Panc1 (cell line): Measurements from ENCODE around the gene YWHAQ. TPM values are rescaled to one million over a fixed set of nuclear protein-coding genes. Genes with fewer than 3 reads are reported as not detected.

ENCODE experiments used
- ATAC-seq: fragments of 200-7000 bp; cut with Tn5 transposase; 2 replicates; pipeline ENCODE4 v1.9.1; 2020; ENCODE audit warnings: mild to moderate bottlenecking, moderate library complexity
- BruUV-seq: library from RNA; stranded (reverse); fragments of 400-500 nt; replicated peaks from 2 replicates; lab custom pipeline; 2021; lab: Mats Ljungman, UMichigan
- CTCF ChIA-PET: fragments of 300-600 bp; sonication (Branson Sonifier 250); formaldehyde crosslinking; loops from one replicate; lab custom pipeline; 2022; ENCODE audit warnings: antibody characterized with exemption; lab: Charles Lee
- POLR2A ChIA-PET: fragments of 300-600 bp; sonication (Branson Sonifier 250); formaldehyde crosslinking; loops from one replicate; lab custom pipeline; 2022; ENCODE audit warnings: antibody characterized with exemption; lab: Charles Lee
- DNase-seq: peaks from one replicate; pipeline ENCODE4 v3.0.0-alpha.2; 2010; ENCODE audit warnings: low read depth, low spot score
- H3K27ac ChIP-seq: 2 replicates; pipeline ENCODE4 v1.5.1; 2011; ENCODE audit warnings: mild to moderate bottlenecking, low read length, inconsistent platforms
- H3K27me3 ChIP-seq: fragments of 200-500 bp; sonication (Bioruptor generic); 2 replicates; pipeline ENCODE4 v1.6.0; 2014; ENCODE audit warnings: low read length, inconsistent platforms; ENCODE audit not compliant: control insufficient read depth, insufficient read depth
- H3K36me3 ChIP-seq: fragments of 200-500 bp; sonication (Bioruptor generic); 2 replicates; pipeline ENCODE4 v1.5.1; 2014; ENCODE audit warnings: inconsistent platforms, mild to moderate bottlenecking, low read length, moderate library complexity; ENCODE audit not compliant: control insufficient read depth, insufficient read depth
- H3K4me1 ChIP-seq: 2 replicates; pipeline ENCODE4 v1.5.1; 2011; ENCODE audit warnings: inconsistent platforms, mild to moderate bottlenecking, low read length, moderate library complexity; ENCODE audit not compliant: control insufficient read depth, insufficient read depth
- H3K4me3 ChIP-seq, 2 experiments: 2 replicates each; pipeline ENCODE4 v1.5.1; 2011 to 2012; ENCODE audit warnings: low read depth in 2 of 2, low read length in 2 of 2, mild to moderate bottlenecking in 2 of 2, inconsistent platforms in 1 of 2, moderate library complexity in 1 of 2
- H3K9me3 ChIP-seq: fragments of 200-500 bp; sonication (Bioruptor generic); 2 replicates; pipeline ENCODE4 v1.5.1; 2014; ENCODE audit warnings: low read depth, mild to moderate bottlenecking, inconsistent platforms, low read length, moderate library complexity; ENCODE audit not compliant: control insufficient read depth, insufficient read depth
- POLR2AphosphoS5 ChIP-seq: IDR thresholded peaks from 2 replicates; pipeline ENCODE4 v1.6.1; 2012; ENCODE audit warnings: mild to moderate bottlenecking, low read depth, low read length, moderate library complexity
- REST ChIP-seq, 2 experiments: IDR thresholded peaks; 2 replicates each; pipeline ENCODE4 v1.6.1; 2011 to 2012; ENCODE audit warnings: low read depth in 2 of 2, control low read depth in 1 of 2, low read length in 1 of 2, mild to moderate bottlenecking in 1 of 2, moderate library complexity in 1 of 2; ENCODE audit not compliant: insufficient read depth in 1 of 2
- SIN3A ChIP-seq: IDR thresholded peaks from 2 replicates; pipeline ENCODE4 v1.6.1; 2012; ENCODE audit warnings: low read depth, mild to moderate bottlenecking, low read length, moderate library complexity, borderline replicate concordance; ENCODE audit not compliant: insufficient read depth
- TCF7L2 ChIP-seq: IDR thresholded peaks from 2 replicates; pipeline ENCODE4 v1.6.1; 2011; ENCODE audit warnings: mild to moderate bottlenecking, low read depth, low read length, inconsistent platforms
- in situ Hi-C: cut with HindIII; loops from 2 replicates; pipeline ENCODE4 v1.10.0; 2016; ENCODE audit warnings: low sequenced_read_pairs, low pct_unique_long_range_greater_than_20kb
- intact Hi-C: fragments of 100-400 bp; cut with micrococcal nuclease; formaldehyde crosslinking; loops from one replicate; pipeline ENCODE4 v1.10.0; 2022; ENCODE audit not compliant: unreplicated experiment
- total RNA-seq: library from RNA; stranded (reverse); gene quantifications from one replicate; pipeline ENCODE4 v1.2.1, GENCODE V29; 2021; ENCODE audit not compliant: unreplicated experiment
- TF ChIP-seq, protein P1 (sequence below): fragments of 450-650 bp; IDR thresholded peaks from 2 replicates; pipeline ENCODE4 v1.5.1; 2017; ENCODE audit warnings: mild to moderate bottlenecking

Gene YWHAQ
- total RNA-seq, 1 experiment from 2014 or later, result 683 TPM

- CTCF ChIA-PET, result no interaction called here
- intact Hi-C loops, result no loop called here
- peak overlapping the region; percentile 0 to 33; a peak in 3 of 4 replicates for H3K4me3 ChIP-seq
Observed at GRCh38 chr2:9565436-9566153, 65.2 kb downstream of the YWHAQ start.

GRCh38 chr2:9560628-9561027, 70.2 kb downstream of the YWHAQ start:
- Histone ChIP-seq H3K4me1 (peaks cover 28% of the 10 kb centered on the region), H3K27ac (peak overlapping the region; percentile 49), H3K9me3 (no peaks in the 10 kb centered on the region), H3K36me3 (peaks cover 4% of the 10 kb centered on the region; the same call in 1 of the 2 replicates), H3K27me3 (no peaks in the 10 kb centered on the region), H3K4me3 (no peak overlapping the region)
- POLR2A ChIA-PET, result no interaction called here
- no TSS peak for BruUV-seq
- intact Hi-C loops, result no loop called here
- CTCF ChIA-PET, result no interaction called here
- TF ChIP-seq TCF7L2 (no peak), POLR2AphosphoS5 (no peak), REST (IDR thresholded peaks at IDR 0.05; ENCODE audit: insufficient read depth in 1 of 2, low read depth in 2 of 2, low read length in 1 of 2) (no peak), SIN3A (no peak)
- TF ChIP-seq, protein P1, sequence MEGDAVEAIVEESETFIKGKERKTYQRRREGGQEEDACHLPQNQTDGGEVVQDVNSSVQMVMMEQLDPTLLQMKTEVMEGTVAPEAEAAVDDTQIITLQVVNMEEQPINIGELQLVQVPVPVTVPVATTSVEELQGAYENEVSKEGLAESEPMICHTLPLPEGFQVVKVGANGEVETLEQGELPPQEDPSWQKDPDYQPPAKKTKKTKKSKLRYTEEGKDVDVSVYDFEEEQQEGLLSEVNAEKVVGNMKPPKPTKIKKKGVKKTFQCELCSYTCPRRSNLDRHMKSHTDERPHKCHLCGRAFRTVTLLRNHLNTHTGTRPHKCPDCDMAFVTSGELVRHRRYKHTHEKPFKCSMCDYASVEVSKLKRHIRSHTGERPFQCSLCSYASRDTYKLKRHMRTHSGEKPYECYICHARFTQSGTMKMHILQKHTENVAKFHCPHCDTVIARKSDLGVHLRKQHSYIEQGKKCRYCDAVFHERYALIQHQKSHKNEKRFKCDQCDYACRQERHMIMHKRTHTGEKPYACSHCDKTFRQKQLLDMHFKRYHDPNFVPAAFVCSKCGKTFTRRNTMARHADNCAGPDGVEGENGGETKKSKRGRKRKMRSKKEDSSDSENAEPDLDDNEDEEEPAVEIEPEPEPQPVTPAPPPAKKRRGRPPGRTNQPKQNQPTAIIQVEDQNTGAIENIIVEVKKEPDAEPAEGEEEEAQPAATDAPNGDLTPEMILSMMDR, result no peak
- no peak for DNase-seq
- no peak for ATAC-seq
- in situ Hi-C loops, result no loop called here

More at GRCh38 chr2:9565436-9566153, 65.2 kb downstream of the YWHAQ start:
- DNase-seq (peak; percentile 92), ATAC-seq (peak; percentile 96)
- Histone ChIP-seq H3K4me1 (peaks cover 15% of the 10 kb centered on the region), H3K36me3 (no peaks in the 10 kb centered on the region), H3K27ac (peak overlapping the region; percentile 90), H3K27me3 (no peaks in the 10 kb centered on the region), H3K9me3 (no peaks in the 10 kb centered on the region)
- BruUV-seq, result TSS peak; percentile 76
- no peak for TF ChIP-seq POLR2AphosphoS5
- TF ChIP-seq, protein P1, result no peak
- no peak for TF ChIP-seq TCF7L2
- no peak for TF ChIP-seq SIN3A
- TF ChIP-seq REST (IDR thresholded peaks at IDR 0.05; ENCODE audit: insufficient read depth in 1 of 2, low read depth in 2 of 2, low read length in 1 of 2), result no peak
- POLR2A ChIA-PET, result no interaction called here
- in situ Hi-C loops, result no loop called here
